ENCODE measurements around the gene PDGFRB.

Gene PDGFRB

GRCh38 chr5:150196514-150196913, 40.9 kb upstream of the PDGFRB start:
- Histone ChIP-seq H3K27ac (ENCODE audit: low read depth, low read length) (no peak overlapping the region), H3K9me2 (replicated peaks; ENCODE audit: control insufficient read depth, low read length) (no peaks in the 10 kb centered on the region), H3K4me1 (ENCODE audit: control insufficient read depth, low read length) (no peaks in the 10 kb centered on the region), H3K79me2 (ENCODE audit: control insufficient read depth, low read length) (no peaks in the 10 kb centered on the region), H3K27me3 (ENCODE audit: control insufficient read depth, low read length) (peaks cover 5% of the 10 kb centered on the region; the same call in 1 of the 2 replicates), H3F3A (ENCODE audit: control insufficient read depth, insufficient read depth) (no peaks in the 10 kb centered on the region), H3K9me3 (ENCODE audit: control insufficient read depth, insufficient read depth, low read length) (no peaks in the 10 kb centered on the region), H3K4me2 (ENCODE audit: low read length) (no peak overlapping the region), H3K4me3 (ENCODE audit: low read length) (no peak overlapping the region), H4K20me1 (ENCODE audit: control insufficient read depth, insufficient read depth, low read depth, low read length) (no peaks in the 10 kb centered on the region), H3K36me3 (ENCODE audit: control insufficient read depth, low read length) (no peaks in the 10 kb centered on the region)
- TF ChIP-seq CTCF (IDR thresholded peaks at IDR 0.05; ENCODE audit: low read depth, low read length, poor library complexity, severe bottlenecking) (no peak), EZH2phosphoT487 (IDR thresholded peaks at IDR 0.05; ENCODE audit: borderline replicate concordance, low read length) (no peak)

GRCh38 chr5:150195736-150196485, 40.3 kb upstream of the PDGFRB start:
- H3K79me2 ChIP-seq (ENCODE audit: control insufficient read depth, low read length) = no peaks in the 10 kb centered on the region
- H4K20me1 ChIP-seq (ENCODE audit: control insufficient read depth, insufficient read depth, low read depth, low read length) = no peaks in the 10 kb centered on the region
- no peaks in the 10 kb centered on the region for H3K9me2 ChIP-seq (replicated peaks; ENCODE audit: control insufficient read depth, low read length)
- H3K4me2 ChIP-seq (ENCODE audit: low read length) = no peak overlapping the region
- H3K4me3 ChIP-seq (ENCODE audit: low read length) = no peak overlapping the region
- H3K27ac ChIP-seq (ENCODE audit: low read depth, low read length) = no peak overlapping the region
- no peaks in the 10 kb centered on the region for H3F3A ChIP-seq (ENCODE audit: control insufficient read depth, insufficient read depth)
- peaks cover 8% of the 10 kb centered on the region for H3K27me3 ChIP-seq (ENCODE audit: control insufficient read depth, low read length)
- TF ChIP-seq CTCF (IDR thresholded peaks at IDR 0.05; ENCODE audit: low read depth, low read length, poor library complexity, severe bottlenecking) (no peak), EZH2phosphoT487 (IDR thresholded peaks at IDR 0.05; ENCODE audit: borderline replicate concordance, low read length) (no peak)
- no peaks in the 10 kb centered on the region for H3K9me3 ChIP-seq (ENCODE audit: control insufficient read depth, insufficient read depth, low read length)
- H3K4me1 ChIP-seq (ENCODE audit: control insufficient read depth, low read length) = no peaks in the 10 kb centered on the region
- H3K36me3 ChIP-seq (ENCODE audit: control insufficient read depth, low read length) = no peaks in the 10 kb centered on the region

GRCh38 chr5:150192462-150192861, 36.8 kb upstream of the PDGFRB start:
- H3K36me3 ChIP-seq (ENCODE audit: control insufficient read depth, low read length) = no peaks in the 10 kb centered on the region
- peaks cover 16% of the 10 kb centered on the region for H3K27me3 ChIP-seq (ENCODE audit: control insufficient read depth, low read length)
- H3K4me3 ChIP-seq (ENCODE audit: low read length) = no peak overlapping the region
- no peaks in the 10 kb centered on the region for H3K9me2 ChIP-seq (replicated peaks; ENCODE audit: control insufficient read depth, low read length)
- no peaks in the 10 kb centered on the region for H3K79me2 ChIP-seq (ENCODE audit: control insufficient read depth, low read length)
- no peaks in the 10 kb centered on the region for H3K4me1 ChIP-seq (ENCODE audit: control insufficient read depth, low read length)
- H3K9me3 ChIP-seq (ENCODE audit: control insufficient read depth, insufficient read depth, low read length) = no peaks in the 10 kb centered on the region
- no peak overlapping the region for H3K4me2 ChIP-seq (ENCODE audit: low read length)
- H3K27ac ChIP-seq (ENCODE audit: low read depth, low read length) = no peak overlapping the region
- TF ChIP-seq EZH2phosphoT487 (IDR thresholded peaks at IDR 0.05; ENCODE audit: borderline replicate concordance, low read length) = no peak
- TF ChIP-seq CTCF (IDR thresholded peaks at IDR 0.05; ENCODE audit: low read depth, low read length, poor library complexity, severe bottlenecking) = no peak
- H4K20me1 ChIP-seq (ENCODE audit: control insufficient read depth, insufficient read depth, low read depth, low read length) = no peaks in the 10 kb centered on the region
- no peaks in the 10 kb centered on the region for H3F3A ChIP-seq (ENCODE audit: control insufficient read depth, insufficient read depth)
